Activated gamma-delta T cell (primary cell): ENCODE results near the gene ZFP92.
"Not testable (repeated sequence)": the region's sequence is repeated elsewhere in the genome, so short reads cannot be mapped to it uniquely, and the experiment has no call there.

Experiments used
- DNase-seq: peaks from one replicate; lab custom pipeline; 2025; lab: John Stamatoyannopoulos, UW

The ZFP92 gene

GRCh38 chrX:153387345-153387744, 23.9 kb upstream of the ZFP92 start:
- no peak for DNase-seq

GRCh38 chrX:153387987-153388721, 23.1 kb upstream of the ZFP92 start:
- DNase-seq = no peak

- DNase-seq = no peak
These were observed 22.4 kb upstream of the ZFP92 start for GRCh38 chrX:153388722-153389459.

DNA sequence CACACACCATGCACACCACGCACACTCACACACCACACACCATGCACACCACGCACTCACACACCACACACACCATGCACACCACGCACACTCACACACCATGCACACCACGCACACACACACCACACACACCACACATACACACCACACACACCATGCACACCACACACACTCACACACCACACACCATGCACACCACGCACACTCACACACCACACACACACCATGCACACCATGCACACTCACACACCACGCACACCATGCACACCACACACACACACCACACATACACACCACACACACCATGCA, 21.9 kb upstream of the ZFP92 start:
- not testable (repeated sequence) for DNase-seq

GRCh38 chrX:153392642-153393321, 18.5 kb upstream of the ZFP92 start:
- no peak for DNase-seq

DNA sequence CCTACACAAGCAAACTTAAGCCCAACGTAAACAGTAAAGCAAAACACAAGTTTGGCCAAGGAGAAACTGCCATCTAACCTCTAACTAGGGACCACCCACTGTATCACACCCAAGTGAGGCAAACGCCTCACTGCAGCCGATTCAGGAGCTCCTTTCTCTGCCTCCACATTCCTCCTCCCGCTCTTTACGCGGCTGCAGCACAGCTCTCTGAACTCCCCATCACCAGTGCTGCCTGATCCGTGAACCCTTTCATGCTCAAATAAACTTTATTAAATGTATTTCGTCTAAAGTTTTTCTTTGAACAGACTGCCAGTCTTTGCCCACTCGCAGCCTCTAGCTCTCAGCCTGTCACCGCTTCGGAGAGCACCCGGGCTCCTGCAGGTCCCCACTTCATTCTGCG, 16.7 kb upstream of the ZFP92 start:
- no peak for DNase-seq

DNA sequence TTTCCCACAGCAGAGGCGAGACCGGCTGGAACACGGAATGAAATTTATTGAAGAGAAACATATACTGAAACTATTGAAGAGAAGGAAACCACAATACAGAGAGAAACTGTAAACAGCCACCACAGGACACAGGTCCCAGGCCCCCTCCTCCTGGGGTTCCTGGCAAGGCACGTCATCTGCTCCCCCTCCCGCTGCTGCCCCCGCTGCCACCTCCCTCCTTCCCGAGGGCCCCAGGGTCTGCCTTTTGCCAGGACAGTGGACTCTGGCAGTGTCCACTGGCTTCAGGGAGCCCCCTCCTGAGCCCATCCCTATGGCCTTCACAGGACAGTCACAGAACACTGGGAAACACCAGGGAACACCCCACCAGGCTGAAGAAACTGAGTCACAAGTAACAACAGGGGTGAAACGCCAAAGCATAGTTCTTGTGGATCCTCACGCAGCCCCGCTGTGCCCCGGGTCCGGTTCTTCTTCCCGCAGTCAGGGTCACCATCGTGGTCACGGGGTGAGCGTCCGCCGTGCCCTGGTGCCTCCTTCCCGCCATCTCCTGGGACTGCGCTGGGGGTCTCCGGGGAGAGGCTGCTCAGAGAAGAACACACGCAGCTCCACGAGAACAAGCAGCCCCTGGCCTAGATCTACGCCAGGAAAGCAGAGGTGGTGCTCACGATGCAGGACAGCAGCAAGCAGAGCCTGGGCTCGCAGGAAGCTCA, 15.5 kb upstream of the ZFP92 start:
- DNase-seq = no peak

DNA sequence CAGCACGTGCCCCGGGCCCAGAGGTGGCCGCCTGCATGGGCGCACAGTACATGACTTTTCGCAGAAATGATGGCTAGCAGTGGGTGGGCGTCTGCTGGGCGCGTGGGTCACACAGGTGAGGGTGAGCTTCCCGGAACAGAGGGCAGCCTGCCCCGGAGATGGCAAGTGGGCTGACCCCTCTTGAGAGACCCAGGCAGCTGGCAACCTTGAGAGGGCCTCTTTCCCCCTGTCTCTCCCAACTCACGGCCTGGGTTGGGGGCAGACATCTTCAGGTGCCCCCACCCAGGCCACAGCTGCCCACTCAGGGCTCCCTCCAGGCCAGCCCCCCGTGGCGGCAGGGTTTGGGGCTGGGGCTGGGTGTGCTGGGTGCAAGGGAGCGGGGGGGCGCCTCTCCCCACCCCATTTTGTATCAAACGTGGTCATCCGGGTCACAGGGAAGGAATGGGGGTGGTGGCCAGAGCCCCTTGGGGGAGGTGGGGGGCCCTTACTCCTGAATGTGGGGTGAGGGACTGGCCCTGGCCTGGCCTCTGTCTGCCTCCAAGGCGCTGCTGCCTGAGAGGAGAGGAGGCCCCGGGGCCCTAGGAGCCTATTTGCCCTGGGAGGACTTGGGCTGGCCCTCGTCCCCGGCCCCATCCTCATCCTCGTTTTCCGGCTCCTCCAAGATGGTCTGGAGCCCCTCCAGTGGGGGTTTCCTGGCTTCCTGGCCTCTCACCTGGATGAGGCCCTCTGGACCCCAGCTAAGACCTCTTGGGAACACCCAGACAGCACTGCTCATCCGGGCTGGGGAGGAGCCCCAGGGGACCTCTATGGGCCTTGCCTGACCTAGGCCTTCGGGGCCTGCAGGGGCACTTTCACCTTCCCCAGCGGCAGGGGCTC, 14.7 kb upstream of the ZFP92 start:
- DNase-seq = no peak

GRCh38 chrX:153397256-153397960, 13.9 kb upstream of the ZFP92 start:
- no peak for DNase-seq

DNA sequence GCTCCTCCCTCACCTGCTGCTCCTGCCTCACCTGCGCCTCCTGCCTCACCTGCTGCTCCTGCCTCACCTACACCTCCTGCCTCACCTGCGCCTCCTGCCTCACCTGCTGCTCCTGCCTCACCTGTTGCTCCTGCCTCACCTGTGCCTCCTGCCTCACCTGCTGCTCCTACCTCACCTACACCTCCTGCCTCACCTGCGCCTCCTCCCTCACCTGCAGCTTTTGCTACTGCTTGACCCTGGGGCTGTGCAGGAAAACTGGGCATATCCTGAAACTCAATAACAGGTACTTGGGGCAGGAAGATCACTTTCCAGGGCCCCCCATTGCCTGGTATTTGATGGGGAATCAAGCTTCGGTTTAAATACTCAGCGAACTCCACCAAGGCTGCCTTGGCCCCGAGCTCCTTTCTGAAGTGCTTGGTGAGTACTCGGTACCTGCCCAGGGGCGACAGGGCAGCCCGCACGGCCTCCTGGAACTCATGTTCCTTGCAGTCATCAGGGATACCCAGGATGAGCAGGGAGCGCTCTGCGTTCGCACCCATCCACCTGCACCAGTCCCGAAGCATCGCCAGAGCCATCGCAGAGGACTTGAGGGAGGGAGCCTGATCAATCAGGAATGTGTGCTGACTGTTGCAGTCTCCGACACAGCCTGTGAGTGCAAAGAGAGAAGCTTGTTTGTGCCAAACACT, 12.9 kb upstream of the ZFP92 start:
- DNase-seq = no peak

GRCh38 chrX:153400146-153401132, 10.8 kb upstream of the ZFP92 start:
- no peak for DNase-seq

- no peak for DNase-seq
These were observed 10.0 kb upstream of the ZFP92 start, which contains the start of gene PNMA6E for GRCh38 chrX:153401133-153401764. TSS of gene PNMA6E (minus strand) at chrX:153401350. CDS start at chrX:153398849, 2,501 bp downstream.

GRCh38 chrX:153404333-153404732, 6.9 kb upstream of the ZFP92 start:
- DNase-seq = not testable (repeated sequence)

GRCh38 chrX:153405426-153405825, 5.8 kb upstream of the ZFP92 start:
- DNase-seq = no peak

GRCh38 chrX:153406011-153406410, 5.3 kb upstream of the ZFP92 start:
- DNase-seq = no peak

GRCh38 chrX:153406903-153407302, 4.4 kb upstream of the ZFP92 start:
- no peak for DNase-seq

GRCh38 chrX:153407736-153408135, 3.5 kb upstream of the ZFP92 start:
- no peak for DNase-seq

DNA sequence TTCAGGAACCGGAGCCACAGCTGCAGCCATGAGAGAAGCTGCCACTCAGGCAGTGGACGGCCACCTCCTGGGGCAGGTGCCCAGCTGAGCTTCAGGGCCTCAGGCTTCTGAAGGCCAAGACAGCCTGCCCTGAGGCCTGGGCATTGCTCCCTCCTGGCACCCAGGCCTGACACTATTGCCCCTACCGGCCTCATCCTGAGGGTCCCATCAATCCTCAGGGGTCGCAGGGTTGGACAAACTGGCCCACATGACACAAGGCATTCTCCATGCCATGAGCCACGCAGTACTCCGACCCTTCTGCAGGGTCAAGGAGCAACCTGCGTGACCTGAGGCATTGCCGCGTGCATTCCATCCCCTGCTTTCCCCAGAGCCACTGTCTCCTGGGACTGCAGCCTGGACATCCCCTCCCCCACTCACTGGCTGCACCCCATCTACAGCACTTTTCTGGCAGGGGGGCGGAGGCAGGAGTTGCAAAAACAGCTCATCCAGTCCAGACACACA, 3.0 kb upstream of the ZFP92 start:
- DNase-seq = no peak
